SK-N-DZ (cell line): ENCODE results near the gene FILIP1.

Source experiments
- DNase-seq: peaks from one replicate; pipeline ENCODE4 v3.0.0-alpha.2; 2015; ENCODE audit warnings: low spot score

FILIP1 gene

DNA sequence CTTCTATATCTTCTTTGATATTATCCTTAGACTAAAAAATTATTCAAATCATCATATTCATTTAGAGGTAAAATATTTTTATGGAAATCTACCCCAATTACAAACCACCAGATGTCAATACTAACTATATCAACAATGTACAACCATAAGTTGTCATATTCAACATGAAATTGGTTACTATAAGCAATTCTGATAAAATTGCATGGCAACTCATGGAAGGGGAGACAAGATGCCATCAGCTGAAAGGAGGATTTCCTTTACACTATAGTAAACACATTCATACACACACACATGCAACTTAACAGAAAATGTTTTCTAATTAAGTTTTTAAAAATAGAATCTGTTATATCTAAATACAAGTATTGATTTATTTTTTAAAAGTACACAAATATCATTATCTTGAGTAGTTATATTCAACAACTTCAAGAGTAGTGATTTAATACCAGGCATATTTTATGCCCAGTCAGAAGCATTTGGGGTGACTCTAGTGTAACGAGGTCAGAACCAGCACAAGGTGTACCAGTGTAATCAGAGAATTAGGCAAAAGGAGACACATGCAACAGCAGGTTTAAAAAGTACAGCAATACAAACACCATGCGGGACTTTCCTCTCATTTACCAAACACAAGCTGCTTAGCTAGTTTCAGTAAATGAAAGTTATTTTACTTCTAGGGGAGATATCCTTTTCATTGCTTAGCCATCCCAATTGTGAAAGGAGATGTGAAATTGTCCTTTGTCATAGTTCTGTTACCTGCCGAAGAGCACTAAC lies 1.0 kb downstream of the FILIP1 start:
- DNase-seq = no peak

DNA sequence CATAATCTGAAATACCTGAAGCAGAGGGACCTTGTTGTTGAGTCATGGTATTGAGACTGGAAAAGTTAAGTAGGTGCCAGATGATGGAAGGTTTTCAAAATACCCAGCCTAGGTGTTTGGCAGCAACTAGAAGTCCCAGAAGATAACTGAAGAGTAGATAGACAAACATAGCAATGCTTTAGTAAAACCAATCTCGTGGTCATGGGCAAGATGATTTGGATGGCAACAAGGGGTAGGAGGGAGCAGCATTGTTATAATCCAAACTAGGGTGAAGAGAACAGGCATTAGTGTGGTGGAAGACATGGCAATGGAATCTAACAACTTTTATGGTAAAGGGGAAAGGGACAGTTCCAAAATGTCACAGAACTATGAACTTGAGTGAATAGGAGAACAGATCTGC lies 2.3 kb downstream of the FILIP1 start:
- no peak for DNase-seq

DNA sequence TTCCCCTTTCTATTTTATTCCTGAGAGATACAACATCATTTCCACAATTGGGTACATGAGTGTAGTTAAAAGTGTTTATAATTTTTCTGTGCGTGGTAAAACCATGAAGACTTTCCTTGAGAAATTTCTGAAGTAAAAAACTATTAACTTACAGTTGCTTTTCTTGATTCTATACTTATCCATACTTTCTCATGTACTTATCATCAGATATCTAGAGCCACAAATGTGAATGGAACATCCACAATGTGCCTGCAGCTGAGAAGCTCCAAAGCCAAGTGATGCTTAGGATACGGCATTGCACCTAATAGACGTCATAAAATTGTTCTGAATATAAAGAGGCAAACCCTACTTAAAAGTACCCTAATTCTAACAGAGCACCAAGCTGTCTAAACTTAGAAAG lies 2.9 kb downstream of the FILIP1 start:
- DNase-seq = no peak

DNA sequence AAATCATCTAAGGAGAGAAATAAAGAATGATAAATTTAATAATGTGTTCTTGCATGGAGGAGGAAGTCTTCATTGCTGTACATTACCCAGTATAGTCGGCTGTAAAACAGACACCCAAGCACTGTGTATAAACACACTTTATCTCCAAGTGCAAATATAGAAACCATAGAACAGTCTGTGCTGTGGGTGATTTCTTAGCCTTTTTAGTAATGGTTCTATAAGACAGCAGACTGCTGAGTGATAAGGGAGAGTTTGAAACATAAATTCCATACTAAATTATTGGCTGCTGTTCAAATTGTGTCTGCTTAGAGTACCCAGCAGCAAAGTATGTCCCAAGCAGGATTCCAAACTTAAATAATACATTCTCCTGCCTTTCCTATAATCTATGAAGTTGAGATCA lies 4.6 kb downstream of the FILIP1 start:
- no peak for DNase-seq

DNA sequence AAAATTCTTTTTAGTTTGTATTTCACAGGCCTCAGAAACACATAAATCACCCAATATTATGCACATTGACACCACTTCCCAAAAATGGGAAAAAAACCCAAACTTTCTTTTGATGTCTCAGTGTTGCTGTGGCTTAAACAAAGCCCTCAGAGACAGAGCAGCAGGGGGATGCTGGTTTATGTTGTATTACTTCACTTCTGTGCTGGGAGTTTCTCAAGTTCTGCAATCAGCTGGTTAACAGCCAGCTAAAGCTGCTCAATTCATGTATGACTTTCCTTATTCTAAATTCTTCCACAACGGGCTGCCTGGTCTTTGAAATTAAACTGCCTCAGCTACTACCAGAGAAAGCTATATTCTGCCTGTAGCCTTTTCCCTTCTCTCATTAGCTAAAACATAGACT lies 5.6 kb downstream of the FILIP1 start:
- DNase-seq = no peak

DNA sequence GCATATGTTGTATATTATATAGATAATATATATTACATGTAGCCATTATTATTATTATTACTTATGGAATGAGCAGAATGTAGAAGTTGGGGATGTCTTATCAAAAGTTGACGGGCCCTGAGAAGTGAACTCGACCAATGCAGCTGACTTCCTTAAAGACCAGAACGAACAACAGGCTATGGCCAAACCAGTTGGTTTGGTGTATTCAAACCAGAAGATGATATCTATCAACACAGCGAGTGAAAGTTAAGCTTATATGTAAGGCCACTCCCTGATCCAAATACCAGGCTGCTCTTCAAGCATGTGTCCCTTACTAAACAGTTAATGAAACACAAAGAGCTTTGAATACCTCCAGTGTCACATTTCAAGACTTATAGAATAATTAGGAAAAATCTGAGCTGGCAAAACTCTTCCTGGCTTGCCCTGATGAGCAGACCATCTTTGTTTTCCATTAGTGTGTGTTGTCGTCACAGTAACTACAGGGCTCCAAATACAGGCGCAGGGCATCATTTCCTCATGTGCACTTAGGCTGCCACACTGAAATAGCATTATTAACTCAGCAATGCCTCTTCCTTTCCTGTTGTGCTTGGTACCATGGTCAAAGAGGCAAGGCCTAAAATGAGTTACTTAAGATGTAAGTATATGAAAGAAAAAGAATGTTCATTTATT lies 6.6 kb downstream of the FILIP1 start:
- DNase-seq = no peak

DNA sequence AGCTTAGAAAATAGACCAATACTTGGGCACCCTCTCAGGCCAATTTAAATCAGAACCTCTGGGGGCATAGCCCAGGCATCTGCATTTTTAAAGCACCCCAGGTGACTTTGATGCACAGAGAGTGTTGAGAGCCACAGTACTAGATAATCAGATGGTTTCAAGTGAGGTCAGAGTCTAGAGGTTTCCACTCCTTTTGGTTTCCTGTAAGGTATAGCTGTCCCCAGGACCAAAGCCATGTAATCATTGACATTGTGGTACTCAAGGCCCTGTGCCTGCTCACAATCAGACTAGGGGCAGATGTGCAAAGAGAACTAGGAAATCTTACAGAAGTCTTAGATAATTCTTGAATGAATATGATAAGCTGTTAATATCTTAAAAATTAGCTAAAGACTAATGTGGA lies 9.1 kb downstream of the FILIP1 start:
- DNase-seq = no peak

DNA sequence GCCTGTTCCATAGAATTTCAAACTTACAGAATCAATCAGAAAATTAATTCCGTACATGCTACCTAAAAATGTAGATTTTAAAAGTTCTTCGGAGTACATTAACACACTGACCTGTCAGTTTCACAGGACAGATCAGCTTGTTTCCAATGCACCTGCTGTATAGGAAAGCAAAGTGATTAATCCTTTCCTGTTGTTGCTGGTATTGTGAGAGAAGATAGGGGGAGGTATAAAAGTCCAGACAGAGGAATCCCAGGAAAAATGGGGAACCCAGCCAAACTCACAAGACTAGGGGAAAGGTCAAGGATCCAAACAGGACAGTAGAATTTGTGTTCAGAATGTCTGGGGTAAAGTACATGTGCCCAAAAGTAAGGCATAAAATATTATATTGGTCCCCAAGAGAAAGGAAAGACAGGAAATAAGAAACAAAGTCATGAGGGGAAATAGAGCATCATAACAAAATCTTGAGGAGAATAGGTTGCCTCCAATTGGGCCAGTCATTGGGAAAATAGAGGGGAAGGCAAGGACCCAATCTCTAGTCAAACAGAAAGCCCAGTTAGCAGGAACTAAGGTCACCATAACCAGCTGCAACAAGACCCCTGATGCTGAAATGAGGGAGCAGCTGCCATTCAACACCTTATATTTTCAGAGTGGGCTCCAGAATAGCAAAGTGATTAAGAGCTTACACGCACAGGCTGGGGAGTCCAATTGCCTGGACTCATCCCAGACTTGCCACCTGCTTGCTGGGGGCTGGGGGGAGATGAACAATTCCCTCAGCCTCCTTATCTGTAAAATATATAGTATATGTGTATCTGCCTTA lies 10.3 kb downstream of the FILIP1 start:
- no peak for DNase-seq

DNA sequence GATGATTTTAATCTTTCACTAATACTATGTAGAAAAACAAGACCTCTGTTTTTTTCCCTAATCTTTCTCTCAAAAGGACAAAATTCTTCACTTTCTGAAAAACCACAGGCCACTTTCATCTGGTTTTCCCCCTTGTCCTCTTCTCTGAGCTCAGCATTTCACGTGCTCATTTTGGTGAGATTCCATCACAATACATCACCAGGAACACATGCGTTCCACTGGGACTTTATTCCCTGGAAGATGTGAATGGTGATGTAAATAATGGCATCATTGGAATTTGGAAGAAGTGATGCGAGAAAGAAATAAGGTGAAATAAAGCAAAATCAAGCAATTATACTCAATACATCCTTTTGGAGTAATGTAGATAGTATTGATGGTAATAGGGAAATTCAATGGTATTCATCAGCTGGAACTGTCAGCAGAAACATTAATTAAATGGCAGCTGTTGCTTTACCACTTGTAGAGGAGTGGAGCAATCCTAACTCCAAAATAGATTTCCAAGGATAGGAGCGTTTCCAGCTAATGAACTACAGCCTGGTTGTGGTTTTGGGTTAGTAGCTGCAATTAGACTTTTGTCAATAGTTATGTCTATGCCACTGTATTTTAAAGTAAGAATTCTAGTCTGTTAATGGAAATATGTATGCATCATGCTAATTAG lies 11.5 kb downstream of the FILIP1 start:
- DNase-seq = no peak

DNA sequence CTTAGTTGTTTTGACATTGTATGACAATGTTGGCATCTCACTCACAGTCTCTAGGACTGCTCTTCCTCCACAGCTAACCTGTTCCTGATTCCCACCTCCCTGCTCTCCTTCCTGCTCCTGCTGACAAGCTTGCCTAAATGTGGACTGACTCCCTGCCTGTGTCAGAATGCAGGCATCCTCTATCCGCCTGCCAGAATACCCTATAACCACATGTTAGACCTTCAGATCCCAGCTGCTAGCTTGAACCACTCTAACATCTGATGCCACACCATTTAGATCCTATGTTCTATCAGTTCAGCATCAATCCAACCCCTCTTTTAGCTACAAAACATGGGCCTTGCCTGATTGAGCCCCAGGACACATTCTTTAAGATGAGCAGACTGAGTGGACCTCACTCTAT lies 12.2 kb downstream of the FILIP1 start:
- DNase-seq = no peak

DNA sequence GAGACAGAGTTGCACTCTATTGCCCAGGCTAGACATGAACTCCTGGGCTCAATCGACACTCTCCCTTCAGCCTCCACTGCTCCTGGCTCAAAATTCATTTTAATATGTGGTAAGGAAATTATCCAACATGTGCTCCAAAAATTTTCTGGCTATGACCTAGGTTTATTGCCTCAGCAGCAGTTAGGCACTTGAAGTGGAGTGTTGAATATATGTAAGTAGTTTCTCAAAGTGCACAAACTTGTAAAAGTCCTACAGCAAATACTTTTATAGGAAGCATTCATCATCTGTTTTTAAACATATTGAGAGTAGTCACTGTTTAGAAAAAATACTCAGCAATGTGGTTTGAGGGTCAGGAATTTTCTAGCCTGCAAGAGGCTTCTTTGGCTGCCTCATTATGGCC lies 13.2 kb downstream of the FILIP1 start:
- no peak for DNase-seq

DNA sequence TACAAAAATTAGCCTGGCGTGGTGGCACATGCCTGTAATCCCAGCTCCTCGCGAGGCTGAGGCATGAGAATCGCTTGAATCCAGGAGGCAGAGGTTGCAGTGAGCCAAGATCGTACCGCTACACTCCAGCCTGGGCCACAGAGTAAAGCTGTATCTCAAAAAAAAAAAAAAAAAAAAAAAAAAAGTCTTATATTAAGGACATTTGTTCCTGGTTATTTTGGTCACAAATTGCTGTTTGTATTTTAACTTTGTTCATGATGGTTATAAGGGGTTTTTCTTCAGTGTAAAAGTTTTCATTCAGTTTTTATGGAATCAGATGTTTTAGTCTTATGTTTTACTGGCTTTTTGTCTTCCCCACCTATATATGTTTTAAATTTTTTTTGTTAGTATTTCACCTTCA lies 13.9 kb downstream of the FILIP1 start:
- no peak for DNase-seq

DNA sequence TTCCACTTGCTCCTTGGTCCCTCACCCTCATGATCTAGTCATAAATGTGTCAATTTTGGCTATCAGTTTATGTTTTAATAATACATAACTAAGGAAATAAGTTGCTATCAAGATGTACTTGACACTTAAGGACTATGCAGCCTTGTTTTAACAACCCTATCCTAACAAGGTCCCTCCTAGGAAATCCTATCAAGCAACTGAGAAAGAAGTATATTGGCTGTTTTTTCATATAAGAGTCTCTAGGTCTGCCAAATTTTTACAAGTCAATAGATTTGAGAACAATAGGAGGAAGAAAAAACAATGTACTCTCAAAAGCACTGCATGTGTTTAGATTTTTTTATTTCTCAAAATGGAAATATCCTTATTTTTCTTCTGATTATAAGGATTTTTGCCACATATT lies 14.7 kb downstream of the FILIP1 start:
- no peak for DNase-seq

DNA sequence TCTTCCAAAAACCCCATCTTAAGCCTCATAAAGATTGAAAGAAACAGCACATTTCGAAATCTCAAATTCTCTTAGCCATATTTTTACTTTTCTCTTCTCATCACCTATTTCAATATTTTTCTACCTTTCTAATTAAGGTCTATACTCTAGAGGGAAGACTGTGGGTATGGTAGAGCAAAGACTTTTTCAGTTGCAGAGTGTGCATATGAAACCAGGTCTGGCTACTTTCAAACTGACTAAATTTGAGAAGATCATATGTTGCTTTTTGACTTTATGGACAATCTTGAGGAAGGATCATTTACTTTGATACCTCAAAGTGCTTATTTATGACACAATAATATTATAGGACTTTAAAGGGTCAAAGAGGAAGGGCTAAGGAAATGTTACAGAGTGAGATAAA lies 20.7 kb downstream of the FILIP1 start:
- no peak for DNase-seq

DNA sequence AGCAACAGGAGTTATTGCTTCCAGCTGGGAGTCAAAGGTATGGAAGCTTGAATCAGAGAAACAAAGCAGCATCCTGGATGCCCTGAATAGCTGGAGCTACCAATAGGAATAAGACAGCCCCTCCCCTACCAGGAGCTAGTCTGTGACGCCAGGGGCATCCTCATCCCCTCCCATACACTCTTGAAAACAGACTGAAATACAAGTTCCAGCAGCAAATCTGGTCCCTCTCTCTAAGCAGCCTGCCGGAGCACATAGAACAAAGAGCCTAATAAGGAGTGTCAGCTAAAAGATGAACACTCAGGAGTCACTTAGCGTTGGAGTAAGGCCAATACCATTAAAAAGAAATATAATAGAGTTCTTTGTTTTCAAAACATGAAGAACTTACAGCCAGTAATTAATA lies 25.6 kb downstream of the FILIP1 start:
- DNase-seq = no peak

DNA sequence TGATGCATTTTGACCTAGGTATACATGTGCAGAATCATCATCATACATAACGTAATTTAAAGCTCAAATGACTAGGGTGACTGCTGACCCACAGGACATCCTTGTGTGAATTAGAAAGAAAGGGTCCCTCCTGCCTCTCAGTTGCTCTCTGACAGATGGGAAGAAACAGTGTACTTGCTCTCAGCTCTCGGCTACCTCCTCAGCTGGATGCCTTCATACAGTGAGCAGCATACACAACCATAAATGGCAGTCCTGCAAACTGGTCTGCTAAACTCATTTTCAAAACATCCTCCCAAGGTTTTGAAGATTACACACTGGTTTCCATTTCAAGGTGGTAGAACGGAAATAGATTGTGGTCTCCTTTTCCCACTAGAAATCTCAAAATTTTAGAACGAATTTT lies 26.3 kb downstream of the FILIP1 start:
- DNase-seq = no peak

DNA sequence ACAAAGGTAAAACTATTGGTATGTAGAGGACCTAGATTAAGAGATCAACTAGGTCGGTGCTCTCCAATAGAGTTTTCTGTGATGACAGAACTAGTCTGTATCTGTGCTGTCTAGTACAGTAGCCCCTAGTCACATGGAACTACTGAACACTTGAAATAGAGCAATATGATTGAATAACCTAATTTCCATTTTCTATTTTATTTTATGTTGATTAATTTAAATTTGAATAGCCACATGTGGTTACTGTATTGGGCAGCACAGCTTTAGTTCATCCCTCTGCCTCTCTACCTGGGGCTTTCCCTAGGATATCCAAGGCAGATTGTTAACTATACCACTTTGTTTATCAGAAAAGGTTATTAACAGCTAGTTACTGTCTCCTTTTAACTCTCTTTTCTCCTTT lies 27.0 kb downstream of the FILIP1 start:
- no peak for DNase-seq

DNA sequence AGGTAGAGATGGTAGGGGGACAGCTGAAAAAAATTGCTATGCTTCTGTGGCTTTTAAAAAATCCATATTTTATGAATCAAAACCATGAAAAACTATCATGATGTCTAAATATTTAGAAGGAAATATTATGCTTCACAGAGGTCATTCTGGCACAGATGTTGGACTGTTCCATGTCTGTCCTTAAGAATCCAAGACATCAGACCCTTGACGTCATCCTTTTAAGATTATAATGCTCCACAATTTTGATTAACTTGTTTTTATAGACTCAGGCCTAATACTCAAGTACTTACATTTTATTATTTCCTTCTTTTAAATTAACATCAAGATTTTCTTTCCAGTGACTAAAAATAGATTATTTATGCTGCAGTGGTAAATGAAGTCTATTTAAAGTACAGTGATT lies 29.7 kb downstream of the FILIP1 start:
- DNase-seq = no peak

DNA sequence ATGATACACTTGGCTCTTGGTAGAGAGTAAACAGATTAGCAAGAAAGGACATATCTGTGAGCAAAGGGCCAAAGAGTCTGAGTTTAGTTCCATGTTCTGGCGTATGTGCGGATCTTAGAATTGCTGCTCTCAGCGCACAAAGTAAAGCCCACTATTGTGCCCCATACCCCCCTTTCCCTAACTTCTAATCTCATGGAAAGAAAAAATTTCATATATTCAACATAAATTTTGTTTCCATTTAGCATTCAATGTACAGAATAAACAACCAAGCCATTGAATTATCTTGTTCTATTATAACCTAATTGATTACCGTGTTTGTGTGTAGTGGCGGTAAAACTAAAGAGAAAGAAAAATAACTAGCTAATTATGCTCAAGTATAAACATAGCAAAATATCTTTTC lies 30.5 kb downstream of the FILIP1 start:
- DNase-seq = no peak

DNA sequence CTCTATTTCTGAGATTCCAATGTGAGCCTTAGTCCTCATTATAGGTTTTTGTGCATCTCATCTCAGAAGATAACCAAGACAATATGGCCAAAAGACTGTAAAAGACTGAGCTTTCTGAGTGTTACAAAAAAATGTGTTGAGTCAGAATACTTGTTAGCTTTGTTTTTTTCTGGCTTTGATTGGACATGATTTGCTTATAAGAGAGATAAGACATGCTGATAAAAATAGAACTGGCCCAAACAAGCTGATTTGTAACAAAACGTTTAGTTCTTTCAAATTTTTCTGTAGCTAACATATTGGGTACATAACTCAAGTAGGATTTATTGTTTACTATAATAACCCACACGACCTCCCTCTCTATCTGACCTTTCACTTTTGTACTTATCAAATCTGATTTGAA lies 32.9 kb downstream of the FILIP1 start:
- DNase-seq = no peak

DNA sequence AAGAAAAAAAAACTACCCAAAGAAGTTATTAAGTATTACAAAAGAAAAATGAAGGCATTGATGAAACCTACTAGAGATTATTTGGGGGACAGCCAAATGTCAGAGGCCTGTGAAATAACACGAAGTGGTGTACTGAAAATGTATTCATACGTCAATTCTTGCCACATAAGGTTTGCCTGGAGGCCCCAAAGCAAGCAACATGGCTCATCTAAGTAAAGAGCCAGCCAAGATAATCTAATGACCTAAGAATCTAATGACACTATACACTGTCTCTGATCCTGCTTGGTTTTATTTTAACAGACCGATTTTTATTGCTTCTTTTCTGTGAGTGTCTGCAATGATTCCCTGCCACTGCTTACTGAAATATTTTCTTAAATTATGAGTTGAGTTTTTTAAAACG lies 34.7 kb downstream of the FILIP1 start:
- no peak for DNase-seq

DNA sequence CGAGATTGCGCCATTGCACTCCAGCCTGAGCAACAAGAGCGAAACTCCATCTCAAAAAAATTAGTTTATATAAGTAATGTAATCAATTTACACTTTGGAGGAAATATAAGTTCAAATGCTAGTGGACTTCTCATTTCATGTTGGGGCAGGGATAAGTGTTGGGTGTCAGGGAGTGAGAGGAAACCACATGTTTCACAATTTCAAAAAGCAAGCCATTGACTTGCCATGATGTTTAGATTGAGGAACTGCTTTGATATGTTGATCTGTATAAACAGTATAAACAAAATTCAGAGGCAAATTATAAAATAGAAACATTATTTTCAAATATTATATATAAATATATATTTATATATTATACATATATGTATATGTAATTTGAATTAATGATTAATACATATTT lies 42.7 kb downstream of the FILIP1 start:
- no peak for DNase-seq
